Keratinocyte (primary cell): Measurements from ENCODE around the gene PNMT. TPM values are rescaled to one million over a fixed set of nuclear protein-coding genes. Genes with fewer than 3 reads are reported as not detected.

ENCODE experiments used
- DNase-seq: peaks from one replicate; pipeline ENCODE4 v3.0.0-alpha.2; 2011; ENCODE audit warnings: low read depth, missing footprints, low spot score
- FAIRE-seq: peaks from 2 replicates; lab custom pipeline; 2011; peaks lifted over from hg19 to GRCh38; lab: Jason Lieb, UNC
- H2AFZ ChIP-seq: 2 replicates; pipeline ENCODE4 v1.6.0; 2012; ENCODE audit warnings: low read length, control low read depth, inconsistent platforms; ENCODE audit not compliant: control insufficient read depth
- H3K27ac ChIP-seq: 2 replicates; pipeline ENCODE4 v1.5.1; 2011; ENCODE audit warnings: low read length; ENCODE audit not compliant: control insufficient read depth, insufficient read depth
- H3K27me3 ChIP-seq: 3 replicates; pipeline ENCODE4 v1.6.0; 2011; ENCODE audit warnings: low read length; ENCODE audit not compliant: control insufficient read depth, insufficient read depth; ENCODE audit errors: extremely low read depth
- H3K36me3 ChIP-seq, 2 experiments: 2 replicates in 1 of 2; 3 replicates in 1 of 2; pipeline ENCODE4 v1.5.1; 2011; ENCODE audit warnings: low read length in 2 of 2, mild to moderate bottlenecking in 1 of 2; ENCODE audit not compliant: control insufficient read depth in 2 of 2, insufficient read depth in 2 of 2; ENCODE audit errors: extremely low read depth in 1 of 2
- H3K4me1 ChIP-seq: 3 replicates; pipeline ENCODE4 v1.5.1; 2011; ENCODE audit warnings: low read length; ENCODE audit not compliant: control insufficient read depth, insufficient read depth; ENCODE audit errors: extremely low read depth
- H3K4me2 ChIP-seq: 3 replicates; pipeline ENCODE4 v1.6.0; 2011; ENCODE audit warnings: low read depth, low read length; ENCODE audit not compliant: control insufficient read depth, insufficient read depth; ENCODE audit errors: extremely low read depth
- H3K4me3 ChIP-seq, 3 experiments: fragments of 200-600 bp in 1 of 3; sonication (generic) in 1 of 3; 2 replicates in 2 of 3; 3 replicates in 1 of 3; pipeline ENCODE4 v1.5.1; 2011 to 2016; ENCODE audit warnings: low read length in 3 of 3, mild to moderate bottlenecking in 3 of 3, control low read depth in 2 of 3, inconsistent platforms in 1 of 3, low read depth in 1 of 3, mixed read lengths in 1 of 3, mixed run types in 1 of 3, moderate library complexity in 1 of 3; ENCODE audit not compliant: control insufficient read depth in 2 of 3, insufficient read depth in 2 of 3; ENCODE audit errors: extremely low read depth in 1 of 3
- H3K79me2 ChIP-seq: 2 replicates; pipeline ENCODE4 v1.6.0; 2012; ENCODE audit warnings: low read length; ENCODE audit not compliant: control insufficient read depth, insufficient read depth
- H3K9ac ChIP-seq: 3 replicates; pipeline ENCODE4 v1.6.0; 2011; ENCODE audit warnings: low read length; ENCODE audit not compliant: control insufficient read depth, insufficient read depth; ENCODE audit errors: extremely low read depth
- H3K9me1 ChIP-seq: 3 replicates; pipeline ENCODE4 v1.6.0; 2011; ENCODE audit warnings: low read length; ENCODE audit not compliant: control insufficient read depth, insufficient read depth; ENCODE audit errors: extremely low read depth
- H3K9me3 ChIP-seq: 2 replicates; pipeline ENCODE4 v1.5.1; 2012; ENCODE audit warnings: low read depth, low read length; ENCODE audit not compliant: control insufficient read depth
- H4K20me1 ChIP-seq: 3 replicates; pipeline ENCODE4 v1.6.0; 2011; ENCODE audit warnings: low read length; ENCODE audit not compliant: control insufficient read depth, insufficient read depth; ENCODE audit errors: extremely low read depth
- CTCF ChIP-seq, 3 experiments: IDR thresholded peaks in 1 of 3; conservative IDR thresholded peaks in 1 of 3; optimal IDR thresholded peaks in 1 of 3; 2 replicates in 2 of 3; 3 replicates in 1 of 3; pipeline versions ENCODE3 to v1.5.1; 2011; ENCODE audit warnings: low read length in 3 of 3, mild to moderate bottlenecking in 3 of 3, moderate library complexity in 2 of 3, control low read depth in 1 of 3, inconsistent platforms in 1 of 3; ENCODE audit not compliant: insufficient read depth in 2 of 3; ENCODE audit errors: extremely low read depth in 1 of 3
- EZH2 ChIP-seq: IDR thresholded peaks from one replicate; pipeline ENCODE4 v1.6.1; 2012; ENCODE audit warnings: inconsistent platforms, mild to moderate bottlenecking, low read length, moderate library complexity
- dilution Hi-C: fragments of 300-500 bp; cut with MboI; formaldehyde crosslinking; loops from one replicate; pipeline ENCODE4 v1.7.0; 2020; ENCODE audit warnings: low sequenced_read_pairs; ENCODE audit not compliant: extremely low pct_ligation_motif_present
- polyA plus RNA-seq, 5 experiments: library from polyadenylated mRNA; depleted of rRNA in 3 of 5; stranded (reverse) in 3 of 5; stranded (forward) in 1 of 5; unstranded in 1 of 5; fragments of >200 nt; gene quantifications; 1 replicate in 1 of 5; 2 replicates in 3 of 5; 3 replicates in 1 of 5; pipeline versions ENCODE4 v1.2.1 to v1.2.3, GENCODE V29; 2011 to 2012; ENCODE audit warnings: missing spikeins in 2 of 5, low read depth in 1 of 5, low replicate concordance in 1 of 5

The PNMT gene
- polyA plus RNA-seq, 1 donor (not counting 4 experiments of a cell fraction or from before 2014, with no cell fraction given) = not detected

DNA sequence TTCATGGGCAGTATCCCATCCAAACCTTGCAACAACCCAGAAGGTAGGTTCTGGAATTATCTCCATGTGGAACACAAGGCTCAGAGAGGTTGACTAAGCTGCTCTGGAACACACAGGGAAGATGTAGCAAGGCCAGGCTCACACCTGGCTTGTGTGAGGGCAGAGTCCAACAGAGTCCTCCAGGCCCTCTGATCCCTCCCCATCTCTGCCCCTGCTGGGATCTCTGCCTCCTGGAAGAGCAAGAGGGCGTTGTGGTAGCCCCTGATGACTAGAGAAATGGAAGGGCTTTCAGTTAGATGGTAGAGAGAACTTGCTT lies 48.5 kb upstream of the PNMT start:
- H3K4me1 ChIP-seq = peaks cover 15% of the 10 kb centered on the region
- no peak overlapping the region for H2AFZ ChIP-seq
- peaks cover 28% of the 10 kb centered on the region for H3K27me3 ChIP-seq
- H3K9me3 ChIP-seq = no peaks in the 10 kb centered on the region
- H3K79me2 ChIP-seq = no peaks in the 10 kb centered on the region
- no peak overlapping the region for H3K4me3 ChIP-seq
- H3K27ac ChIP-seq = no peak overlapping the region
- H3K4me2 ChIP-seq = no peak overlapping the region
- TF ChIP-seq CTCF (optimal IDR thresholded peaks at IDR 0.05 in 1 of 3, IDR thresholded peaks at IDR 0.05 in 1 of 3, conservative IDR thresholded peaks at IDR 0.05 in 1 of 3; ENCODE audit: extremely low read depth in 1 of 3, insufficient read depth in 2 of 3, low read length in 3 of 3) (no peak), EZH2 (no peak)
- no peaks in the 10 kb centered on the region for H3K9me1 ChIP-seq
- dilution Hi-C loops = no loop called here
- H4K20me1 ChIP-seq = peaks cover 2% of the 10 kb centered on the region
- no peak for DNase-seq
- no peaks in the 10 kb centered on the region for H3K36me3 ChIP-seq
- FAIRE-seq = no peak
- no peak overlapping the region for H3K9ac ChIP-seq

- Histone ChIP-seq H3K27me3 (peaks cover 43% of the 10 kb centered on the region), H3K9me1 (no peaks in the 10 kb centered on the region), H3K9ac (no peak overlapping the region), H3K4me2 (peak overlapping the region; percentile 55), H4K20me1 (peaks cover 2% of the 10 kb centered on the region), H3K4me3 (no peak overlapping the region), H2AFZ (no peak overlapping the region), H3K36me3 (no peaks in the 10 kb centered on the region), H3K9me3 (no peaks in the 10 kb centered on the region), H3K27ac (no peak overlapping the region), H3K79me2 (no peaks in the 10 kb centered on the region), H3K4me1 (peaks cover 32% of the 10 kb centered on the region)
- no peak for DNase-seq
- FAIRE-seq = peak; percentile 90
- TF ChIP-seq EZH2 (no peak), CTCF (optimal IDR thresholded peaks at IDR 0.05 in 1 of 3, IDR thresholded peaks at IDR 0.05 in 1 of 3, conservative IDR thresholded peaks at IDR 0.05 in 1 of 3; ENCODE audit: extremely low read depth in 1 of 3, insufficient read depth in 2 of 3, low read length in 3 of 3) (peak; percentile 100)
- dilution Hi-C loops = no loop called here
Measured at GRCh38 chr17:39621523-39622379, 46.5 kb upstream of the PNMT start.
